Activated T-helper 2 cell treated with anti-CD3 and anti-CD28 coated beads, Interferon-gamma antibody, Interleukin-2, Interleukin-4, amounts not matched to agents 10 μg/mL and 5 μg/mL and 100 μg/mL, durations not matched to agents 14 hours and 24 hours and 36 hours (primary cell): ENCODE results near the gene DDX51. TPM values are rescaled to one million over a fixed set of nuclear protein-coding genes. Genes with fewer than 3 reads are reported as not detected.
A peak's percentile ranks its signal among the peaks of the same experiment; 100 is the strongest.

Source experiments
- DNase-seq: peaks from one replicate; pipeline ENCODE4 v3.0.0; 2021; ENCODE audit warnings: low spot score
- H3K27ac Mint-ChIP-seq: one replicate; pipeline ENCODE4 v1.8.0; 2021; ENCODE audit warnings: mixed read lengths
- H3K27me3 Mint-ChIP-seq: one replicate; pipeline ENCODE4 v1.8.0; 2021; ENCODE audit warnings: low read depth, mixed read lengths
- H3K36me3 Mint-ChIP-seq: one replicate; pipeline ENCODE4 v1.8.0; 2021; ENCODE audit warnings: low read depth, mixed read lengths
- H3K4me1 Mint-ChIP-seq: one replicate; pipeline ENCODE4 v1.8.0; 2021; ENCODE audit warnings: low read depth, mixed read lengths
- H3K4me3 Mint-ChIP-seq: one replicate; pipeline ENCODE4 v1.8.0; 2021; ENCODE audit warnings: low read depth, mild to moderate bottlenecking, moderate library complexity, mixed read lengths
- H3K9me3 Mint-ChIP-seq: one replicate; pipeline ENCODE4 v1.8.0; 2021; ENCODE audit warnings: mixed read lengths
- intact Hi-C: fragments of 100-400 bp; cut with micrococcal nuclease; formaldehyde crosslinking; loops from one replicate; pipeline ENCODE4 v1.15.1; 2023
- total RNA-seq: library from RNA; stranded (reverse); gene quantifications from 2 replicates; pipeline ENCODE4 v1.2.3, GENCODE V29; 2022

DDX51 gene
- total RNA-seq, 1 donor from 2014 or later, result 36.7 TPM

- H3K36me3 Mint-ChIP-seq, result no peaks in the 10 kb centered on the region
- no peak overlapping the region for H3K27ac Mint-ChIP-seq
- DNase-seq, result no peak
- no peaks in the 10 kb centered on the region for H3K27me3 Mint-ChIP-seq
- peaks cover 5% of the 10 kb centered on the region for H3K4me1 Mint-ChIP-seq
- intact Hi-C loops, result no loop called here
- H3K9me3 Mint-ChIP-seq, result no peaks in the 10 kb centered on the region
- no peak overlapping the region for H3K4me3 Mint-ChIP-seq
Measured at GRCh38 chr12:132160601-132161035, 16.5 kb upstream of the DDX51 start.

- no peak for DNase-seq
- Mint-ChIP-seq H3K27me3 (no peaks in the 10 kb centered on the region), H3K36me3 (no peaks in the 10 kb centered on the region), H3K9me3 (no peaks in the 10 kb centered on the region), H3K27ac (no peak overlapping the region), H3K4me1 (peaks cover 5% of the 10 kb centered on the region), H3K4me3 (no peak overlapping the region)
- intact Hi-C loops, result no loop called here
Measured at GRCh38 chr12:132160016-132160415, 15.9 kb upstream of the DDX51 start.

- Mint-ChIP-seq H3K27ac (no peak overlapping the region), H3K4me1 (peaks cover 5% of the 10 kb centered on the region), H3K4me3 (no peak overlapping the region), H3K9me3 (no peaks in the 10 kb centered on the region), H3K36me3 (no peaks in the 10 kb centered on the region), H3K27me3 (no peaks in the 10 kb centered on the region)
- DNase-seq, result no peak
- intact Hi-C loops, result no loop called here
Measured at GRCh38 chr12:132159555-132160003, 15.5 kb upstream of the DDX51 start.

- Mint-ChIP-seq H3K9me3 (no peaks in the 10 kb centered on the region), H3K27me3 (no peaks in the 10 kb centered on the region), H3K36me3 (no peaks in the 10 kb centered on the region), H3K4me1 (peaks cover 4% of the 10 kb centered on the region), H3K4me3 (no peak overlapping the region), H3K27ac (no peak overlapping the region)
- intact Hi-C loops, result no loop called here
- no peak for DNase-seq
Measured at GRCh38 chr12:132158677-132159554, 14.8 kb upstream of the DDX51 start.

- intact Hi-C loops, result no loop called here
- H3K27me3 Mint-ChIP-seq, result no peaks in the 10 kb centered on the region
Measured at GRCh38 chr12:132157733-132158409, 13.8 kb upstream of the DDX51 start.

GRCh38 chr12:132156573-132157325 lies 12.6 kb upstream of the DDX51 start:
- no peak for DNase-seq
- no peaks in the 10 kb centered on the region for H3K36me3 Mint-ChIP-seq
- no peak overlapping the region for H3K27ac Mint-ChIP-seq
- H3K4me3 Mint-ChIP-seq, result no peak overlapping the region
- intact Hi-C loops, result no loop called here
- no peaks in the 10 kb centered on the region for H3K9me3 Mint-ChIP-seq
- no peaks in the 10 kb centered on the region for H3K4me1 Mint-ChIP-seq
- H3K27me3 Mint-ChIP-seq, result no peaks in the 10 kb centered on the region

More at GRCh38 chr12:132157733-132158409, 13.8 kb upstream of the DDX51 start:
- Mint-ChIP-seq H3K4me3 (no peak overlapping the region), H3K4me1 (peaks cover 1% of the 10 kb centered on the region), H3K9me3 (no peaks in the 10 kb centered on the region), H3K36me3 (no peaks in the 10 kb centered on the region), H3K27ac (no peak overlapping the region)
- DNase-seq, result no peak

- H3K27me3 Mint-ChIP-seq, result no peaks in the 10 kb centered on the region
- no peaks in the 10 kb centered on the region for H3K36me3 Mint-ChIP-seq
- intact Hi-C loops, result loop anchor here (2.0 kb wide), 1 partner anchor 259 kb away; no protein-coding TSS in a partner anchor
- no peak overlapping the region for H3K27ac Mint-ChIP-seq
- H3K4me1 Mint-ChIP-seq, result no peaks in the 10 kb centered on the region
- no peak overlapping the region for H3K4me3 Mint-ChIP-seq
- H3K9me3 Mint-ChIP-seq, result no peaks in the 10 kb centered on the region
- DNase-seq, result no peak
Measured at GRCh38 chr12:132155771-132156572, 11.9 kb upstream of the DDX51 start.

GRCh38 chr12:132154941-132155770 lies 11.0 kb upstream of the DDX51 start:
- no peaks in the 10 kb centered on the region for H3K9me3 Mint-ChIP-seq
- no peak for DNase-seq
- no peak overlapping the region for H3K27ac Mint-ChIP-seq
- no peaks in the 10 kb centered on the region for H3K27me3 Mint-ChIP-seq
- no peaks in the 10 kb centered on the region for H3K36me3 Mint-ChIP-seq
- H3K4me3 Mint-ChIP-seq, result no peak overlapping the region
- no peaks in the 10 kb centered on the region for H3K4me1 Mint-ChIP-seq
- intact Hi-C loops, result loop anchor here (1.0 to 5.0 kb wide), 3 partner anchors 64 to 407 kb away; no protein-coding TSS in a partner anchor

GRCh38 chr12:132154341-132154761 lies 10.2 kb upstream of the DDX51 start:
- Mint-ChIP-seq H3K36me3 (no peaks in the 10 kb centered on the region), H3K4me3 (no peak overlapping the region), H3K27ac (no peak overlapping the region), H3K27me3 (no peaks in the 10 kb centered on the region), H3K4me1 (no peaks in the 10 kb centered on the region), H3K9me3 (no peaks in the 10 kb centered on the region)
- no peak for DNase-seq
- intact Hi-C loops, result loop anchor here (1.0 to 5.0 kb wide), 3 partner anchors 65 to 408 kb away; no protein-coding TSS in a partner anchor

GRCh38 chr12:132153501-132154340 lies 9.6 kb upstream of the DDX51 start:
- intact Hi-C loops, result loop anchor here (1.0 to 5.0 kb wide), 3 partner anchors 66 to 409 kb away; no protein-coding TSS in a partner anchor
- no peak overlapping the region for H3K27ac Mint-ChIP-seq
- H3K36me3 Mint-ChIP-seq, result no peaks in the 10 kb centered on the region
- no peak overlapping the region for H3K4me3 Mint-ChIP-seq
- H3K9me3 Mint-ChIP-seq, result no peaks in the 10 kb centered on the region
- DNase-seq, result peak; percentile 64
- H3K4me1 Mint-ChIP-seq, result no peaks in the 10 kb centered on the region
- H3K27me3 Mint-ChIP-seq, result no peaks in the 10 kb centered on the region

GRCh38 chr12:132152953-132153352 lies 8.8 kb upstream of the DDX51 start:
- Mint-ChIP-seq H3K4me1 (no peaks in the 10 kb centered on the region), H3K27me3 (no peaks in the 10 kb centered on the region), H3K27ac (no peak overlapping the region), H3K36me3 (peaks cover 4% of the 10 kb centered on the region), H3K9me3 (no peaks in the 10 kb centered on the region), H3K4me3 (no peak overlapping the region)
- DNase-seq, result no peak
- intact Hi-C loops, result loop anchor here (5.0 kb wide), 1 partner anchor 409 kb away; no protein-coding TSS in a partner anchor
